OCI-LY7 (cell line): ENCODE results near the gene PRR5L.

ENCODE experiments used
- EZH2phosphoT487 ChIP-seq: fragments of 200-600 bp; sonication (generic); IDR thresholded peaks from 2 replicates; pipeline ENCODE4 v1.6.1; 2018; ENCODE audit warnings: low read depth, borderline replicate concordance, mild to moderate bottlenecking, mixed run types, antibody characterized with exemption, low read length, moderate library complexity, mixed read lengths
- TF ChIP-seq, protein P1 (sequence below): fragments of 200-600 bp; sonication (generic); conservative IDR thresholded peaks from 2 replicates; pipeline ENCODE4 v1.5.1; 2014; ENCODE audit warnings: mild to moderate bottlenecking, antibody characterized with exemption, low read length, moderate library complexity, mixed read lengths

DNA sequence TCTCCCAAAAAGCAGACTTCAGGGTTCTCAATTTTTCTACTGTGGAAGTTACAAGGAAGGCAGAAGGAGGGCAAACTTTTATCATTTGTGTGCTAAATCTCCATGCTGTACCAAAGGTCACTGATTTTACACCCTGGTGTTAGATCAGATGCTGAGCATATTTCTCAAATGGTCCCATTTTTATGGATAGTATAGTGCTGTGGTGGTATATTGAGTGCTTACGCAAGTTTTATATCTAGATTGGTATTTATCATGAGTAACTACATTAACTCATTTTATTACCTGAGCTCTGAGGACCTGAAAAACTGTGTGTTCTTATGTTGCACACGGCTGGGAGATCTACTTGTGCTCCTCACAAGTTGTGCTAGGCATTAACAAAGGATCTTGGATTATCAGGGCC lies 75.1 kb downstream of the PRR5L start:
- TF ChIP-seq, protein P1, sequence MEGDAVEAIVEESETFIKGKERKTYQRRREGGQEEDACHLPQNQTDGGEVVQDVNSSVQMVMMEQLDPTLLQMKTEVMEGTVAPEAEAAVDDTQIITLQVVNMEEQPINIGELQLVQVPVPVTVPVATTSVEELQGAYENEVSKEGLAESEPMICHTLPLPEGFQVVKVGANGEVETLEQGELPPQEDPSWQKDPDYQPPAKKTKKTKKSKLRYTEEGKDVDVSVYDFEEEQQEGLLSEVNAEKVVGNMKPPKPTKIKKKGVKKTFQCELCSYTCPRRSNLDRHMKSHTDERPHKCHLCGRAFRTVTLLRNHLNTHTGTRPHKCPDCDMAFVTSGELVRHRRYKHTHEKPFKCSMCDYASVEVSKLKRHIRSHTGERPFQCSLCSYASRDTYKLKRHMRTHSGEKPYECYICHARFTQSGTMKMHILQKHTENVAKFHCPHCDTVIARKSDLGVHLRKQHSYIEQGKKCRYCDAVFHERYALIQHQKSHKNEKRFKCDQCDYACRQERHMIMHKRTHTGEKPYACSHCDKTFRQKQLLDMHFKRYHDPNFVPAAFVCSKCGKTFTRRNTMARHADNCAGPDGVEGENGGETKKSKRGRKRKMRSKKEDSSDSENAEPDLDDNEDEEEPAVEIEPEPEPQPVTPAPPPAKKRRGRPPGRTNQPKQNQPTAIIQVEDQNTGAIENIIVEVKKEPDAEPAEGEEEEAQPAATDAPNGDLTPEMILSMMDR = no peak
- TF ChIP-seq EZH2phosphoT487 = no peak
